Left lung (tissue), 10 donors: ENCODE results near the gene PLEKHA3. TPM values are rescaled to one million over a fixed set of nuclear protein-coding genes. Genes with fewer than 3 reads are reported as not detected.

Experiments
- ATAC-seq: fragments of 200-7000 bp; cut with Tn5 transposase; one replicate; pipeline ENCODE4 v1.9.1; 2020; ENCODE audit warnings: moderate library complexity
- DNase-seq, 4 donors: peaks; one replicate each; pipeline ENCODE4 v3.0.0-alpha.2; 2013 to 2020
- H3K27ac ChIP-seq, 2 donors: fragments of 200-600 bp; sonication (generic) in 1 of 2; one replicate each; pipeline versions ENCODE4 v1.5.0 to v1.8.0; 2020 to 2021
- H3K27me3 ChIP-seq, 2 donors: fragments of 200-600 bp; sonication (generic) in 1 of 2; one replicate each; pipeline versions ENCODE4 v1.5.0 to v1.8.0; 2020 to 2021
- H3K36me3 ChIP-seq, 2 donors: fragments of 200-600 bp; sonication (generic) in 1 of 2; one replicate each; pipeline versions ENCODE4 v1.5.0 to v1.8.0; 2020 to 2021
- H3K4me1 ChIP-seq, 2 donors: fragments of 200-600 bp; one replicate each; pipeline ENCODE4 v1.8.0; 2021
- H3K4me3 ChIP-seq, 2 donors: fragments of 200-600 bp; sonication (generic) in 1 of 2; one replicate each; pipeline versions ENCODE4 v1.5.0 to v1.8.0; 2020 to 2021; ENCODE audit warnings: mild to moderate bottlenecking in 1 of 2
- H3K9me3 ChIP-seq, 2 donors: fragments of 200-600 bp; sonication (generic) in 1 of 2; one replicate each; pipeline versions ENCODE4 v1.5.0 to v1.8.0; 2020 to 2021
- intact Hi-C, 2 donors: fragments of 100-400 bp; cut with DNase I; formaldehyde crosslinking; loops; one replicate each; pipeline versions ENCODE4 v1.11.2 to v1.14.2; 2022
- polyA plus RNA-seq, 6 donors: library from polyadenylated mRNA; unstranded; fragments of 120-200 nt; gene quantifications; one replicate each; pipeline ENCODE4 v1.2.1, GENCODE V29; 2013; ENCODE audit not compliant: insufficient read length in 6 of 6
- total RNA-seq, 2 donors: library from RNA; stranded (reverse); fragmentation: NEBNext Ultra II Directional; extraction: Animal tissue kit (Norgen Biotek cat#: 25700); gene quantifications; one replicate each; pipeline ENCODE4 v1.2.1, GENCODE V29; 2021
- TF ChIP-seq, protein P1 (sequence below), 2 donors: fragments of 200-600 bp; sonication (generic) in 1 of 2; IDR thresholded peaks; one replicate each; pipeline versions ENCODE4 v1.5.0 to v1.8.0; 2021; ENCODE audit warnings: antibody characterized with exemption in 2 of 2
- donor health status: DM: no; HTN: yes; CAD: no.
- donor health status: DM: no; HTN: no; CAD: no.

The PLEKHA3 gene
- total and polyA plus RNA-seq, 8 donors: 24.5 to 35.7 (median 27.5) TPM

DNA sequence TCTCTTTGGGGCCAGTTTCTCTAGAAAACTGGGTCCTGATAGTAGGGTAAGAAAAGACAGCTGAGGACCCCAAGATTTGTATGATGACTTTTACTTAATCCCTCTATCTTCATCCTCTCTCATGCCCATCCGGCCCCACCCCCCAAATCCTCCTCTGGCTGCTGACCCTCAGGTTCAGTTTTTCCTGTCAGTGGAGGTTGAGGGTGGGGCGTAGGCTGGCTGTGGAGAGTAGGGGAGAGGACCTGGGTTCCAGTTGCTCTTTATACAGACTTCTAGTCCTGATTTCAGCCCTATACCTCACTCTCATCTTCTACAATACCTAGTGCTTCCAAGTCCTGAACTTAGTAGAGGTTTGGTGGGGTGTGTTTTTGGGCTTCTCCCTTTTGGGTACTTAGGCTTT lies 28.4 kb downstream of the PLEKHA3 start:
- Histone ChIP-seq H3K4me1 (no peaks in the 10 kb centered on the region), H3K4me3 (no peak overlapping the region), H3K27me3 (no peaks in the 10 kb centered on the region), H3K36me3 (peaks cover 0 to 49% of the 10 kb centered on the region in 2 donors), H3K27ac (no peak overlapping the region), H3K9me3 (no peaks in the 10 kb centered on the region)
- DNase-seq (no peak), ATAC-seq (no peak)
- intact Hi-C loops: no loop called here
- TF ChIP-seq, protein P1, sequence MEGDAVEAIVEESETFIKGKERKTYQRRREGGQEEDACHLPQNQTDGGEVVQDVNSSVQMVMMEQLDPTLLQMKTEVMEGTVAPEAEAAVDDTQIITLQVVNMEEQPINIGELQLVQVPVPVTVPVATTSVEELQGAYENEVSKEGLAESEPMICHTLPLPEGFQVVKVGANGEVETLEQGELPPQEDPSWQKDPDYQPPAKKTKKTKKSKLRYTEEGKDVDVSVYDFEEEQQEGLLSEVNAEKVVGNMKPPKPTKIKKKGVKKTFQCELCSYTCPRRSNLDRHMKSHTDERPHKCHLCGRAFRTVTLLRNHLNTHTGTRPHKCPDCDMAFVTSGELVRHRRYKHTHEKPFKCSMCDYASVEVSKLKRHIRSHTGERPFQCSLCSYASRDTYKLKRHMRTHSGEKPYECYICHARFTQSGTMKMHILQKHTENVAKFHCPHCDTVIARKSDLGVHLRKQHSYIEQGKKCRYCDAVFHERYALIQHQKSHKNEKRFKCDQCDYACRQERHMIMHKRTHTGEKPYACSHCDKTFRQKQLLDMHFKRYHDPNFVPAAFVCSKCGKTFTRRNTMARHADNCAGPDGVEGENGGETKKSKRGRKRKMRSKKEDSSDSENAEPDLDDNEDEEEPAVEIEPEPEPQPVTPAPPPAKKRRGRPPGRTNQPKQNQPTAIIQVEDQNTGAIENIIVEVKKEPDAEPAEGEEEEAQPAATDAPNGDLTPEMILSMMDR (IDR thresholded peaks at IDR 0.05): no peak

DNA sequence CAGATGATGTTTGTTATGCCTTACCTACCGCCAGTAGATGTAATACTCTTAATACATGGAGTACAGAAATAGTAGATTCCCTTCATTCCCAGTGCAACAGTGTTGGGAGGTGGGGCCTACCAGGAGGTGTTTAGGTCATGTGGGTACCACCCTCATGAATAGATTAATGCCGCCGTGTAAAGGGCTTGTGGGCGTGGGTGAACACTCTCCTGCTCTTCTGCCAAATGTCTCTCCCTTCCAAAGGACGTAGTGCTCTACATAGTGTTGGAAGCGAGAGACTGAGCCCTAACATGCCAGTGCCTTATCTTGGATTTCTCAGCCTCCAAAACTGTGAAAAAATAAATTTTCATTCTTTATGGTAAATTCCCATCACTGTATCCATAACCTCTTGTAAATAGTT lies 30.1 kb downstream of the PLEKHA3 start:
- intact Hi-C loops: no loop called here
- Histone ChIP-seq H3K27me3 (no peaks in the 10 kb centered on the region), H3K27ac (no peak overlapping the region), H3K9me3 (no peaks in the 10 kb centered on the region), H3K4me3 (no peak overlapping the region), H3K36me3 (peaks cover 0 to 36% of the 10 kb centered on the region in 2 donors), H3K4me1 (no peaks in the 10 kb centered on the region)
- TF ChIP-seq, protein P1 (IDR thresholded peaks at IDR 0.05): no peak
- ATAC-seq (no peak), DNase-seq (no peak)

DNA sequence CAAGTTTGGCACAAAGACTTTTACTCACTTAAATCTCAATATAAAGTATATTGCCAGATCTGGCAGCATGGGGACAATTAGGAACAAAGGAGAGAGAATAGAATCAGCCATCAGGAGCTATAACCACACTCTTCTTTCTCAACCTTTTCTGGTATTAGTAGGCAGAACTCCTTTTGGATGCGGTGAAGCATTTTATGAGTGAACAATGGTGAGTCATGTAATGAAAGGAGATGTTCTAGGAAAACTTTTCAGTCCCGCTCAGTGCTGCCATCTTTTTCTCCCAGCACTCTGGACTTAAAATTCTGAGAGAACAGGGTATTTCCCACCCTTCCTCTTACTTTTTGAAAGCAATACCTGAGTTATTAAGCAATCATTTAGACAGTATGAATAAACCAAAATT lies 32.2 kb downstream of the PLEKHA3 start:
- H3K36me3 ChIP-seq: peaks cover 0 to 29% of the 10 kb centered on the region in 2 donors
- intact Hi-C loops: no loop called here
- no peak overlapping the region for H3K27ac ChIP-seq
- no peaks in the 10 kb centered on the region for H3K9me3 ChIP-seq
- H3K4me3 ChIP-seq: no peak overlapping the region
- TF ChIP-seq, protein P1 (IDR thresholded peaks at IDR 0.05): no peak
- no peaks in the 10 kb centered on the region for H3K4me1 ChIP-seq
- ATAC-seq (no peak), DNase-seq (no peak)
- no peaks in the 10 kb centered on the region for H3K27me3 ChIP-seq

DNA sequence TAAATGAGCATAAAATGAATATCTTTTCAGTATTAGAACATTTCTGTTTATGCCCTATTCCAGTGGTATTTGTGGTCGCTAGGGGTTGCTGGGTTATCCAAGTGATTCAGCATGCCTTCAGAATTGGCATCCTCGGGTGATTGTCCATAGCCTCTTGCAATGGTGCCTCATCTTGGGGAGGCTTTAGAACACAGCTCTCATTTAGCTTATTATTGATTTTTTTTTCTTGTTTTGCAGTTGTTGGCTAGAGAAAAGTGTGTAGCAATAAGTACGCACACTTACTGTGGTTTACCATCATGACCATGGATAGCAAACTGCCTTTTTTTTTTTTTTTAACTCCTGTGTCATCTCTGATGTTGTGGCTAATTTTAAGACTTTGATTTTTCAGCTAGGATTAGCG lies 33.6 kb downstream of the PLEKHA3 start:
- no peaks in the 10 kb centered on the region for H3K27me3 ChIP-seq
- ATAC-seq: no peak
- peaks cover 0 to 29% of the 10 kb centered on the region in 2 donors for H3K36me3 ChIP-seq
- TF ChIP-seq, protein P1 (IDR thresholded peaks at IDR 0.05): no peak
- no peaks in the 10 kb centered on the region for H3K4me1 ChIP-seq
- no peak for DNase-seq
- intact Hi-C loops: no loop called here
- no peak overlapping the region for H3K4me3 ChIP-seq
- H3K9me3 ChIP-seq: no peaks in the 10 kb centered on the region
- no peak overlapping the region for H3K27ac ChIP-seq

DNA sequence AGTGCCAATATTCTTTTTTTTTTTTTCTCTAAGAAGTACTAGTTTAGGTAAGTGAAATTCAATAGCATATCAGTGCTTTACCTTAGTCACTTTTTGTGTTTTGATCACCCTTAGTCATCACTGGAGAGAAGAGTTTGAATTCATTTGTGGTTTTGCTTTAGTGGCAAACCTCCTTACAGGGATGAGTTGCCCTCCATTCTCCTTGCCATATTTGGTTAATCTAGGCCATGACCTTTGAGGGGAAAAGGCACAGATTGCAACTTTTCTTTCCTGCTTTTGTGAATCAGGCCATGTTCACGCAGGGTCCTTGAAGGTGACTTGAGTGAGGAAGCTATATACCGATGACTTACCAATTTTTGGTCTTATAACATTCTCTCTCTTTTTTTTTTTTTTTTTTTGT lies 34.4 kb downstream of the PLEKHA3 start:
- Histone ChIP-seq H3K4me1 (no peaks in the 10 kb centered on the region), H3K9me3 (no peaks in the 10 kb centered on the region), H3K4me3 (no peak overlapping the region), H3K27ac (no peak overlapping the region), H3K36me3 (peaks cover 0 to 24% of the 10 kb centered on the region in 2 donors), H3K27me3 (no peaks in the 10 kb centered on the region)
- intact Hi-C loops: no loop called here
- DNase-seq (no peak), ATAC-seq (no peak)
- TF ChIP-seq, protein P1 (IDR thresholded peaks at IDR 0.05): no peak
